Stomach (tissue), 4 donors: ENCODE results near the gene MDM2.

ENCODE experiments used
- CTCF ChIP-seq, 7 experiments: fragments of 450-650 bp in 4 of 7; fragments of 200-600 bp in 3 of 7; sonication (generic) in 3 of 7; IDR thresholded peaks; one replicate each; pipeline ENCODE4 v1.5.1; 2016 to 2019; ENCODE audit warnings: antibody characterized with exemption in 7 of 7, control low read depth in 2 of 7, mild to moderate bottlenecking in 1 of 7
- EP300 ChIP-seq: sonication (generic); formaldehyde crosslinking; IDR thresholded peaks from one replicate; pipeline ENCODE4 v1.6.1; 2017; ENCODE audit warnings: antibody characterized with exemption
- POLR2A ChIP-seq, 4 donors: fragments of 450-650 bp; IDR thresholded peaks; one replicate each; pipeline ENCODE4 v1.6.1; 2016; ENCODE audit warnings: antibody characterized with exemption in 4 of 4, control low read depth in 2 of 4, mild to moderate bottlenecking in 1 of 4, moderate library complexity in 1 of 4
- POLR2AphosphoS5 ChIP-seq, 3 donors: sonication (generic); formaldehyde crosslinking; IDR thresholded peaks; one replicate each; pipeline ENCODE4 v1.6.1; 2016; ENCODE audit warnings: antibody characterized with exemption in 3 of 3

- no peak for TF ChIP-seq CTCF (IDR thresholded peaks at IDR 0.05)
- TF ChIP-seq POLR2A (IDR thresholded peaks at IDR 0.05), result no peak
- TF ChIP-seq EP300, result no peak
- TF ChIP-seq POLR2AphosphoS5 (IDR thresholded peaks at IDR 0.05), result no peak
These were observed 38.8 kb downstream of the MDM2 start for GRCh38 chr12:68846811-68847210.
